HuH-7.5 (cell line): ENCODE measurements around the gene HOXC6.

Source experiments
- DNase-seq: peaks from one replicate; pipeline ENCODE4 v3.0.0; 2011; ENCODE audit warnings: low spot score

Gene HOXC6

GRCh38 chr12:54028314-54029201, at the start of gene HOXC6:
TSS of gene HOXC6 (plus strand) at chr12:54028440. CDS start at chr12:54028522, 82 bp downstream.
- DNase-seq = peak; percentile 89

GRCh38 chr12:53978477-53979356, 49.5 kb upstream of the HOXC6 start:
- no peak for DNase-seq

GRCh38 chr12:53980104-53980801, 48.0 kb upstream of the HOXC6 start:
- DNase-seq = no peak

GRCh38 chr12:53980802-53981496, 47.3 kb upstream of the HOXC6 start:
- DNase-seq = no peak

GRCh38 chr12:53981634-53982565, 46.3 kb upstream of the HOXC6 start:
- DNase-seq = no peak

- no peak for DNase-seq
Observed at GRCh38 chr12:53982648-53983567, 45.3 kb upstream of the HOXC6 start.

- DNase-seq = no peak
Observed at GRCh38 chr12:53983568-53983949, 44.7 kb upstream of the HOXC6 start.

GRCh38 chr12:53983950-53984572, 44.2 kb upstream of the HOXC6 start:
- no peak for DNase-seq

GRCh38 chr12:53984901-53985691, 43.1 kb upstream of the HOXC6 start, which contains the start of gene HOXC10:
TSS of gene HOXC10 (plus strand) at chr12:53985146. CDS start at chr12:53985260, 114 bp downstream.
- DNase-seq = peak; percentile 97

GRCh38 chr12:53985692-53985993, 42.6 kb upstream of the HOXC6 start:
- no peak for DNase-seq

GRCh38 chr12:53985994-53986685, 42.1 kb upstream of the HOXC6 start:
- DNase-seq = no peak

- DNase-seq = no peak
Observed at GRCh38 chr12:53986686-53987483, 41.4 kb upstream of the HOXC6 start.

GRCh38 chr12:53987787-53988230, 40.4 kb upstream of the HOXC6 start:
- DNase-seq = no peak

- no peak for DNase-seq
Observed at GRCh38 chr12:53988541-53989226, 39.6 kb upstream of the HOXC6 start.

- DNase-seq = no peak
Observed at GRCh38 chr12:53989227-53990113, 38.8 kb upstream of the HOXC6 start.
